ENCODE measurements around the gene CIB1.

The CIB1 gene

DNA sequence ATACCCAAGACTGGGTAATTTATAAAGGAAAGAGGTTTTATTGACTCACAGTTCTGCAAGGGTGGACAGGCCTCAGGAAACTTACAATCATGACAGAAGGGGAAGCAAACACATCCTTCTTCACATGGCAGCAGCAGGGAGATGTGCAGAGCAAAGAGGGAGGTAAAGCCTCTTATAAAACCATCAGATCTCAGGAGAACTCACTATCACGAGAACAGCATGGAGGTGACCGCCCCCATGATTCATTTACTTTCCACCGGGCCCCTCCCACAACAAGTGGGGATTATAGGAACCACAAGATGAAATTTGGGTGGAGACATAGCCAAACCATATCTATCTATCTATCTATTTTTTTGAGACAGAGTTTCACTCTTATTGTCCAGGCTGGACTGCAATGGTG lies 5.6 kb upstream of the CIB1 start:
- DNase-seq = no peak

DNA sequence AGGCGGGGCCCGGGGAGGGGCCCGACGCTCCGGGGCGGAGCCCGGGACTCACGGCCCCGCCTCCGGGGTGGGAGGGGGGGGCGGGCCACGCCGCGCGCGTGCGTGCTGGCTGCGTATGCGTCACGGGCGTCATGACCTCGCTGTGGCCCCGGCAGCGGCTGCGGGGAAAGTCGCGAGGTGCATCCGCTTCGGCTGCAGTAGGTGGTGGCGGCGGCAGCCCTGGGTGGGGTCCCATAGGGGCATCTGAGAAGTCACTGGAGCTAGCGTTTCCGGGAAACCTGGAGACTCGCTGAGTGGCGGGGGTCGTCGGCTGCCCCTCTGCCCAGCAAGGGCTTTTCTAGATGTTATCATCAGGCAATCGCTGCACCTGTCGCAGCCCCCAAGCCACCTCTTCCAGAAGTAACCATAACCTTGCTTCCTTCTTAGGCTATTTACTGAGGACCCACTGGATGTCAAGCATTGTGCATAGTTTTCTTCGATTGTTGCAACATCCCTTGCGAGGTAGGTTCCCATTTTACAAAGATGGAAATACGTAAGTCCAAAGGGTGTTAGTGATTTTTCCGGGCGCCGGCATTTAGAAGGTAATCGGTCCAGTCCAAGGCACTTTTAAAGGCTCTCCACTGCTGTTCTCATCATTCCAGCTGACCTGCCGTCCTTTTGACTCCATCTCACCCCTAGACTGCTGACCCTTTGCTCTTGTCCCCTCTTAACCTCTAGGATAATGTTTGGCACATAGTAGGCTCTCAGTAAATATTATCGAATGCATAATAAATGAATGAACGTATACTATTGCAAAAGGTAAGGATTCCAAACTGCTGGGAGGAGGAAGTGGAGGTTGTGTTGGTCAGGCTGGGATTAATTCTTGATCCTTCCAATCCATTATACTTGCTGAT lies 601 bp upstream of the CIB1 start, which contains the start of gene GDPGP1:
TSS of gene GDPGP1 (plus strand) at position 114 of the 893 bp plus-strand sequence. CDS start 6,700 bp downstream, outside the sequence.
- no peak for DNase-seq

DNA sequence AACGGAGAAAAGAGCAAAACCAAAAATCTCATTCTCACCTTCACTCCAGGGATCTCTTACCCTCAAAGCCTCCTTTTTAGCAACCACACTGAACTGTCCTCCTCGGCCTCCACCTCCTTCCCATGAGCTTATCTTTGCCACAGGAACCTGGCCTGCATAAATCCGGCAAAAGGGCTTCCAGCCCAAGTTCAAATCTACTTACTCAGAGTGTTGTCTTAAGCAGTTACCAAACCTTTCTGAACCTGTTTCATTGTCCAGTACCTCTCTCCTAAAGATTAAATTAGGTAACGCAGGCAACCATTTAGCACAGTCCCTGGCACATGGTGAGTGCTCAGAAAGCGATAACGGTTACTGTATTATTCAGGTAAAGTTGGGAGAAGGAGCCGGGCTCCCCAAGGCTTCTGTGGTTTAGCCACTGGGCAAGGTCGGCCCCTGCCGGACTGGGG lies 777 bp downstream of the CIB1 start:
- no peak for DNase-seq

DNA sequence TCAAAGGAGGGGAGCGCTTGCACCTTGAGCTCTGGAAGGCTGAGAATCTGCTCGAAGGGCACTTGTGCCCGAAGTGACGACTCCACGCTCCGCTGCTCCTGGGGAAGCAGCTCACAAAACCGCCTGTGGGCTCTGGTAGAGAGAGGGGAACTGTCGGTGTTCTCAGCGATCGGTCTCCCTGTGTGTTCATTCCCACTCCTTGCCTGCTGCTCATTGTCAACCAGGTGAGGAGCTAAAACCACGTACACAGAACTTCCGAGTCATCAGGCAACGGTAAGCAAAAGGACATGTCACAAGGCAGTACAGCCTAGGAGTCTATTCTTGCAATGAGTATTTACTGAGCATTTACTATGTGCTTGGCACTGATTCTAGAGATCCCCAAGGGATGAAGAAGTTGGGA lies 1.5 kb downstream of the CIB1 start:
- DNase-seq = no peak

DNA sequence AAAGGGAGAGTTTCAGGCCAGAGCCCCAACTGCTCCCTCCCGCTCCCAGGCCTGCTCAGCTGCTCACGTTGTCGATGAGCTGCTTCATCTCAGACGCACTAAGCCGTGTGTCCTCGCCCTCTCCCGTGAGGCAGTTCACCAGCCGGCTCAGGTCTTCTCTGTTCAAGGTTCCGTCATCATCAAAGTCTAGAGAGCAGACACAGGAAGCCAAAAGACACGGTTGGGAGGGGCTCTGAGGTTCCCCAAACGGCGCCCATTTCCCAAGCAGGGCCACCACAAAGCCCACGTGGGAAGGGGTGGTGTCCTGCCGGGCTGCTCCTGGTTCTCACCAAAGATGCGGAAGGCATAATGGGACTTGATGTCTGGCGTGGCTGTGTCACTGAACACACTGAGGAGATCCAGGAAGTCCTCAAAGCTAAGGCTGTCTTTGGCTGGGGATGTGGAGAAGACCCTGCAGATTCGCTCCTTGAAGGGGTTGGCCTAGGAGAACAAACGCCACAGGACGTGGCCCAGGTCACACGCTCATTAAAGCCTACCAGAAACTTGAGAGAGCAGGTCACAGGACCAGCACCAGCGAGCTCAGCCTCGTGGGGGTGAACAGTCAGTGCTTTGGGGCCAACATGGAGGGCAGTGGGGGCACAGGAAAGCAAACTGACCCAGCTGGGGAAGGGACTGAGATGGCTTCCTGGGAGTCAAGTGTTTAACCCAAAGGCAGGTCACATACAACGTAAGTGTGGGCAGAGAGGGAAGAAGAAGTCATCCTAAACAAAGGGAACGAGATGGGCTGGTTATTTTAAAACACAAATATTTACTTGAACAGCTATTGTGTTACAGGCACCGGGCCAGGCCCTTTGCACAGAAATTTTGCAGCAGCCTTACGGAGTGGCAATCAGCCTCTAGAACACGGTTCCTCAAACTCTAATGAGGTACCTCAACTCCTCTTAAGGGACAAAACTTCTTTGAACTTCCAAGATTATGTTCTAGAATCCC lies 2.4 kb downstream of the CIB1 start:
- no peak for DNase-seq

DNA sequence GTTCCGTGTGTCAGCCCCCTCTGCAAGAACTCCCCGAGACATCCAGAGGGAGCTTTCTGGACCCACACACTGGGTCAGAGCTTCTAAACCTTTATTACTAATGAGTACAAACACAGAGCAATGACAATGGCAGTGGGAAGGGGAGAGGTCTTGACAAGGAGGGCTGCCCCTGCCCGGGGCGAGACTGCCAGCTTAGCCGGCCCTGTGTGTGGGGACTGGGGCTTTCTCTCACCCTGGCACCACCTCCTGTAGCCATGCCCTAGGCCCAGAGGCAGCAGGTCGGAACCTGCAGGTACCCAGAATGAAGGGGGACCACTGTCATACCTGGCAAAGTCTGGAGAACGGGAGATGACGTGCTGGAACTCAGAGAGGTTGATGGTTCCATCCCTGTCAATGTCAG lies 3.1 kb downstream of the CIB1 start:
- DNase-seq = no peak

DNA sequence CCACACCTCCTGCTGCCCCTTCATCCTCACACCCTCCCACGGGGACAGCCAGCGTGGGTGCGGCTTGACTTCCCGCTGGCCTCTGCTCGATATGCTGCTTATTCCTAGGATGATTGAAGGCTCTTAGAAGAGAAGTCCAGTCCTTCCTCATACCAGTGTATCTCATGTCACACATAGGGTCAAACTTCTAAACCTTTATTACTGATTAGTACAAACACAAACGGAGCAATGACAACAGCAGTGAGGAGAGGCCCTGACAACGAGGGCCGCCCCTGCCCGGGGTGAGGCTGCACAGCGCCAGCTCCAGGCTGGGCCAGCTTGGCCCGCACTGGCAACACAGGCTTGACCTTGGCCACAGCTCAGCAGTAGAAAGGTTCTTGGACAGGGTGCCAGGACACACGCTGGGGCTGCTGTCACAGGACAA lies 3.7 kb downstream of the CIB1 start:
- no peak for DNase-seq

DNA sequence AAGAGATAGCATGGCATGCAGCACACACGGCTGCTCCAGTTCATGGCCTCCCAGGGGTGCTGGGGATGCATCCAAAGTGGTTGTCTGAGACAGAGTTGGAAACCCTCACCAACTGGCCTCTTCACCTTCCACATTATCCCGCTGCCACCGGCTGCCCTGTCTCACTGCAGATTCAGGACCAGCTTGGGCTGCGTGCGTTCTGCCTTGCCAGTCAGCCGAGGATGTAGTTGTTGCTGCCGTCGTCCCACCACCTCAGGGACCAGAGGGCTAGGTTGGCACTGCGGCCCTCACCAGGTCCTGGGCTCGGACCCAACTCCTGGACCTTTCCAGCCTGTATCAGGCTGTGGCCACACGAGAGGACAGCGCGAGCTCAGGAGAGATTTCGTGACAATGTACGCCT lies 4.8 kb downstream of the CIB1 start:
- DNase-seq = no peak

DNA sequence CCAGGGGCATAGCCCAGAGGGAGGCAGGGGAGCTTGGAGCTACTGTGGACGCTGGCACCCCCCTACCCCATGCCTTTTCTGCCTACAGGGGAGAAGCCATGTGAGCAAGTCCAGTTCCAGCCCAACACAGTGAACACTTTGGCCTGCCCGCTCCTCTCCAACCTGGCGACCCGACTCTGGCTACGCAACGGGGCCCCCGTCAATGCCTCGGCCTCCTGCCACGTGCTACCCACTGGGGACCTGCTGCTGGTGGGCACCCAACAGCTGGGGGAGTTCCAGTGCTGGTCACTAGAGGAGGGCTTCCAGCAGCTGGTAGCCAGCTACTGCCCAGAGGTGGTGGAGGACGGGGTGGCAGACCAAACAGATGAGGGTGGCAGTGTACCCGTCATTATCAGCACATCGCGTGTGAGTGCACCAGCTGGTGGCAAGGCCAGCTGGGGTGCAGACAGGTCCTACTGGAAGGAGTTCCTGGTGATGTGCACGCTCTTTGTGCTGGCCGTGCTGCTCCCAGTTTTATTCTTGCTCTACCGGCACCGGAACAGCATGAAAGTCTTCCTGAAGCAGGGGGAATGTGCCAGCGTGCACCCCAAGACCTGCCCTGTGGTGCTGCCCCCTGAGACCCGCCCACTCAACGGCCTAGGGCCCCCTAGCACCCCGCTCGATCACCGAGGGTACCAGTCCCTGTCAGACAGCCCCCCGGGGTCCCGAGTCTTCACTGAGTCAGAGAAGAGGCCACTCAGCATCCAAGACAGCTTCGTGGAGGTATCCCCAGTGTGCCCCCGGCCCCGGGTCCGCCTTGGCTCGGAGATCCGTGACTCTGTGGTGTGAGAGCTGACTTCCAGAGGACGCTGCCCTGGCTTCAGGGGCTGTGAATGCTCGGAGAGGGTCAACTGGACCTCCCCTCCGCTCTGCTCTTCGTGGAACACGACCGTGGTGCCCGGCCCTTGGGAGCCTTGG lies 5.6 kb downstream of the CIB1 start:
- DNase-seq = no peak

DNA sequence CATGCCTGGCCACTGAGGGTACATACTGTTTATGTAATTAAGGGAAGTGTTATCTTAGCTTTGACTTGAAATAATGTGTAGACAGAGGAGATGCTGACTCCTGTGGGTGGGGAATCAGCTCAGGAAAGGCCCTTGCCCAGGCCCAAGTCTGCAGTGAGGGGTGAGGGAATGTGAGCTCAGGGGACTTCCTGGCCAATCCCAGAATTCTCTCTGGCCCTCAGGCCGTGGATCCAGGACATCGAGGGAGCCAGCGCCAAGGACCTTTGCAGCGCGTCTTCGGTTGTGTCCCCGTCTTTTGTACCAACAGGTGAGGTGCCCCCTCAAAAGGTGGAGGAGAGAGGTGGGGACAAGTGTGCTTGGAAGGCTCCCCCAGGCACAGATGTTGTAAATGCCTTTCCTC lies 6.4 kb downstream of the CIB1 start:
- no peak for DNase-seq

DNA sequence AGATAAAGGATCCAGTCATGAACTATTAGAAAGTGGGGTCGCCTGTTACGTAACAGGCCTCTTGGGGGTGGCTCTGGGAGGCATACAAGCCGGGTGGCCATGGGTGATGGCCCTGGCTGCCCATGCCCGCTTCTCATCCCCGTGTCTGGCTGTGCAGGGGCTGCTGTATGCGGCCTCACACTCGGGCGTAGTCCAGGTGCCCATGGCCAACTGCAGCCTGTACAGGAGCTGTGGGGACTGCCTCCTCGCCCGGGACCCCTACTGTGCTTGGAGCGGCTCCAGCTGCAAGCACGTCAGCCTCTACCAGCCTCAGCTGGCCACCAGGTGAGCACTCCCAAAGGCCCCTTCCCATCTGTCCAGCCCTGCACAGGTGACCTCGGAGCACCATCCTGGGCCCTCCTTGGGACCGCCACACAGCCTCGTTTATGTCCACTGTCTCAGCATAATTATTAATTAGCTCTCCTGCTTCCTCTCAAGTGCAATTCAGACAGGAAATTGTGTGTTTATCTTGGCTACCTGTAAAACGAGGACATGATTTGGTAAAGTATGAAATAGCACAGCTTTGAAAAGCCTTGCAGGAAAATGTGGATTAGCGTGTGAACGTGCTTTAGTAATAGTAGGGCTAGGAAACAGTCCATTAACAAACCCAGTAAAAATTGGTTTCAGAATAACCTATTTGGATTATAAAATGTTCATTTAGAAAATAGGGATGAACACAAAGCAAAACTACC lies 8.1 kb downstream of the CIB1 start:
- no peak for DNase-seq

DNA sequence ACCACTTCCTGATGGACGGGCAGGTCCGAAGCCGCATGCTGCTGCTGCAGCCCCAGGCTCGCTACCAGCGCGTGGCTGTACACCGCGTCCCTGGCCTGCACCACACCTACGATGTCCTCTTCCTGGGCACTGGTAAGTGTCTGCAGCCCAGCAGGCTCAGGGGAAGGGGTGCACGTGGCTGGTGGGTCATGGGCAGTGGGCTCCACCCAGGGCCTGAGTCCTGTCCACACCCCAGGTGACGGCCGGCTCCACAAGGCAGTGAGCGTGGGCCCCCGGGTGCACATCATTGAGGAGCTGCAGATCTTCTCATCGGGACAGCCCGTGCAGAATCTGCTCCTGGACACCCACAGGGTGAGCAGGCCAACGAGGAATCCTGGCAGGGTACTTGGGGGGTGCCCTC lies 8.7 kb downstream of the CIB1 start:
- no peak for DNase-seq

DNA sequence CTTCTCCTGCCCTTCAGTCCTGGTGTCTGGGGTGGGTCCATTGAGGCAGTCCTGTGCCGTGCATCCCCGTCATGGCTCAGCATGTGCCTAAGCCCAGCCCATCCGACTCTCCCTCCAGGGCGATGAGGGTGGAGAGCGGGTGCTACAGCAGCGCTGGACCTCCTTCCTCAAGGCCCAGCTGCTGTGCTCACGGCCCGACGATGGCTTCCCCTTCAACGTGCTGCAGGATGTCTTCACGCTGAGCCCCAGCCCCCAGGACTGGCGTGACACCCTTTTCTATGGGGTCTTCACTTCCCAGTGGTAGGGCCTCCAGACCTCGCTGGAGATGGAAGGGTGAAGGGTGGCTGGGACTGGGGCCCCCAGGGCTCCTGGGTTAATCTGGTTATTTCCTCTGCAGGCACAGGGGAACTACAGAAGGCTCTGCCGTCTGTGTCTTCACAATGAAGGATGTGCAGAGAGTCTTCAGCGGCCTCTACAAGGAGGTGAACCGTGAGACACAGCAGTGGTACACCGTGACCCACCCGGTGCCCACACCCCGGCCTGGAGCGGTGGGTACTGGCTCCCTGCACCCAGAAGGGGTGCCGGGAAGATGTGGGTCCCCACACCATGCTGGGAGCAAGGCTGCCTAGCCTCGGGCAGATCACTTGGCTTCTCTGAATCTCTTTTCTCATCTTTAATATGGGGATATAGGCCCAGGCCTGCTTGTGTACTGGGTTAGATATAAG lies 10.1 kb downstream of the CIB1 start:
- DNase-seq = no peak

DNA sequence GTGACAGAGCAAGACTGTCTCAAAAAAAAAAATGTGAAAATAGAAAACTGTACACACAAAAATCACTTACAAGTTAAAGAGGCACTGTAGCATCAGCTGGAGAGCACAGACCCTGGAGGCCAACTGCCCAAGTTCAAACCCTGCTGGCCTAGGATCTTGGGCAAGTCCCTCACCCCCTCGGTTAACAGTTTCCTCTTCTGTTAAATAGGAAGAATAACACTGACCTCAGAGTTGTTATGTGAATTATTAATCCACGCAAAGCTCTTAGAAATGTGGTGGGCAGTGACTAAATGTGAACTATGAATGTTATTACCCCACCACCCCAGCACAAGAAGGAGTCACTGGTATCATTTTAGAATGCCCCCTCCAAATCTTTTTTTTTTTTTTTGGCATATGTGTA lies 11.2 kb downstream of the CIB1 start:
- no peak for DNase-seq

DNA sequence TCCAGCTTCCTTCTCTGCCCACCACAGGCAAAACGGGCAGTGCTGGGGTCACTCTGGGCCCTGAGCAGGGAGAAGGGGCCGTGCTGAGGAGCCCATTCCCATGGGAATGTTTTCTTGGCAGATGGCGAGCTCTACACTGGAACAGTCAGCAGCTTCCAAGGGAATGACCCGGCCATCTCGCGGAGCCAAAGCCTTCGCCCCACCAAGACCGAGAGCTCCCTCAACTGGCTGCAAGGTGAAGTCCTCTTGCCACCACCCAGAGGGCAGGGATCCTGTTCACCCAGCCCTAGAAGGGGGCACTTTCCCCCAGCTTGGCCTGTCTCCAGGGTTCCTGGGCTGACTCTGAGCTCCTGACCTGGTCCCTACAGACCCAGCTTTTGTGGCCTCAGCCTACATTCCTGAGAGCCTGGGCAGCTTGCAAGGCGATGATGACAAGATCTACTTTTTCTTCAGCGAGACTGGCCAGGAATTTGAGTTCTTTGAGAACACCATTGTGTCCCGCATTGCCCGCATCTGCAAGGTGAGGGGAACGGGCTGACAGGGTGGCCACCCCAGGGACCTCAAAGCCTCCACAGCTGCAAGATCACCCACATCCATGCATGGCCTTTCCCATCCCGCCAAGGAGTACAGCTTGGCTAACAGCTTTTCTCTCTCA lies 12.4 kb downstream of the CIB1 start:
- peak; percentile 24 for DNase-seq

DNA sequence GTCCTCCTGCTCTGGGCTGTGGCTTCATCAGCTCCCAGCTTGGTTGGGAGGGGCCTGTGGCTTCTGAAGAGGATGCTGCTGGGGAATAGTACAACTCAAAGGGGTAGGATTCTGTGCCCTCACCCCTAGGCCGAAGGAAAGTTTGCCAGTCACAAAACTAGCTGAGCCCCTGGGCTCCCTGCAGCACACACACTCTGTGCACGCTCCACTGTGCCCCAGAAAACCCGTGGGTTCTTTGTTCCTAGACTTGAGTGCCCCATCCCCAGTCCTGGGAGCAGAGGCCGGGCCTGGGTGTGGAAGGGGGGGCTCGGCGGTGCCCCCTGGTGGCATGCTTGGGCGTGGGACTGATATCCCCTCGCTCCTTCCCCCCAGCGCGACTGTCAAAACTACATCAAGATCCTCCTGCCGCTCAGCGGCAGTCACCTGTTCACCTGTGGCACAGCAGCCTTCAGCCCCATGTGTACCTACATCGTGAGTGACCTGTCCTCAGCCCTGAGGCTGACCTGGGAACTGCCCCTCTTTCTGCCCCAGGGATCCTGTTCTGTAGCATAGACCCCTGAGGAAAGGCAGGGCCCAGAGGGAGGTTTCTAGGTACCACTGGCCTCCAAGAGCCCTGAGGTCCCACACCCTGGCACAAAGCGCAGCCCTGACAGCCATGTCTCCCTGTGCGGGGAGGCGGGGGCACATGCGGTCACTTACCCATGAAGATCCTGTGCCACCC lies 14.2 kb downstream of the CIB1 start:
- DNase-seq = no peak

DNA sequence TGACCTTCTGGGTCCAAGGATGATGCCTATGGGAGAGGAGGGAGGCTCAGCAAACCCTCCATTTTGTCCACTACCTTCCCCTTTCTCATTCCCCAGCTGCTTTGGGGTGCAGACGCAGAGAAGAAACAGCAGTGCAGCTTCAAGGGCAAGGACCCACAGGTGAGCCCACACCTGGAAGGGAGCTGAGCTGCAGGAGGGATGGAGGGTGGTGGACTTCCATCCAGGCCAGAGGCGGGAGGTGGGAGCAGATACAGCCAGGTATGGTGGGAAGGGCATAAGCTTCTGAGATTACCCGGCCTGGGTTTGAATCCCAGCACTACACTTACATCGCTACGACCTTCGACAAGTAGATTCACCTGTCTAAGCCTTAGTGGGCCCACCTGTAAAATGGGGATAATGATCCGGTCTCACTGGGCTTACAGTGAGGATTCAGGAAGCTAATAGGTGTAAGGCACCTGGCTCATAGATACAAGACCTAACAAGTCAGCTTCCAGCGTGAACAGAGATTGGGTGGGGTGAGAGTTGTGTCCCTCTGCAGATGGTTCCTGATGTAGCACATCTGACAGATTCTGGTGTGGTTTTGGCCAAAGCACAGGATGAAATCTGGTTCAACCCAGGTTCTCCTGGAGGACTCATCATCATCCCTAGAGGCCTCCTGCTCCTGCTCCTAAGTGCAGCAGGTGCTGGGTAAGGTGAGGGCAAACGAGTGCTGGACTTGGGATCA lies 15.9 kb downstream of the CIB1 start:
- DNase-seq = no peak

DNA sequence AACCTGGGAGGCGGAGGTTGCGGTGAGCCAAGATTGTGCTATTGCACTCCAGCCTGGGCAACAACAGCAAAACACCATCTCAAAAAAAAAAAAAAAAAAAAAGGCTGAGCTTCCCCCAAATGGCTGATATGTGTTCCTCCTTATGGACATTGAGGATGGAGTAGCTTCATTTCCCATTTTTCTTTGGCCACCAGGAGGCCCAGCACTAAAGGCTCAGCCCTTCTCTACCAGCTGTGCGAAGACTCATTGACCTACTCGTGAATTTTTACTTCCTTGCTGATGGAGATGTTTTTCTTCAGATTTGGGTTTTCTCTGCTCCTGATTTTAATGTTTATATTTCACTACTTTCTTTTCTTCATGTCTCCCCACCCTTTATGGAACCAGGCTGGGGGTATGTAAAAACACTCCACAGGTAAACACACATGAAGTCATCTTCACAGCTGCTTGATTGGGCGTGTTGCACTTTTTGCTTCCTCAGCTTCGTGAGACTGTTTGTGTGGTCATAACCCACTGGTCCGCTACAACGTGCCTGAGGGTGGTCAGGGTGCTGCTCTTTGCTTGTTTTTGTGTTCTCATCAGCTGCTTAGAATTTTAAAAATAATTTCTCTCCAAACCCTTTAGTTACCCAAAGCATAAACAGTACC lies 19.1 kb downstream of the CIB1 start:
- DNase-seq = no peak

DNA sequence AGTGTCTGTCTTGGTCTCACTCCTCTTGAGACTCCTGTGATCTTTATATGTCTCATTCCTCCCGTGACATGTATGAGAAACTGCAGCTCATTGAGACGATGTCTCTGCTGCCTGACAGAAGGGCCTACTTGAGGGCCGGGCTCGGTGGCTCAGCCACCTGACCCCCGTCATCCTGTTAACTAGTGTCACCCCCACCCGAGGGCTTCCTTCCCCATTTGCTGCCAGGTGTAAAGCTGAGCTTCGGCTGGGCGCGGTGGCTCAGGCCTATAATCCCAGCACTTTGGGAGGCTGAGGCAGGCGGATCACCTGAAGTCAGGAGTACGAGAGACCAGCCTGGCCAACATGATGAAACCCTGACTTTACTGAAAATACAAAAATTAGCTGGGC lies 19.9 kb downstream of the CIB1 start:
- no peak for DNase-seq

Data from NK-92 treated with Interleukin-12 subunit alpha and Interleukin-12 subunit beta, amount 100 ng/mL, for 24 hours (cell line).